ENCODE measurements around the gene TPM1.

The TPM1 gene

GRCh38 chr15:63038926-63039673 lies 3.4 kb upstream of the TPM1 start:
- Histone ChIP-seq H3K36me3 (ENCODE audit: control insufficient read depth, insufficient read depth, low read length) (no peaks in the 10 kb centered on the region), H3K4me3 (ENCODE audit: low read depth, low read length) (no peak overlapping the region), H3K9ac (no peak overlapping the region), H3K27me3 (ENCODE audit: control insufficient read depth, insufficient read depth, low read length) (no peaks in the 10 kb centered on the region), H3K4me2 (ENCODE audit: low read length) (no peak overlapping the region), H2AFZ (no peak overlapping the region), H3K9me3 (ENCODE audit: control insufficient read depth, low read length) (no peaks in the 10 kb centered on the region), H3K79me2 (no peaks in the 10 kb centered on the region), H3K27ac (no peak overlapping the region), H3K4me1 (no peaks in the 10 kb centered on the region)
- no peak for TF ChIP-seq CTCF (IDR thresholded peaks at IDR 0.05)

GRCh38 chr15:63039811-63040210 lies 2.7 kb upstream of the TPM1 start:
- Histone ChIP-seq H3K27ac (no peak overlapping the region), H3K36me3 (ENCODE audit: control insufficient read depth, insufficient read depth, low read length) (no peaks in the 10 kb centered on the region), H2AFZ (no peak overlapping the region), H3K4me2 (ENCODE audit: low read length) (no peak overlapping the region), H3K9me3 (ENCODE audit: control insufficient read depth, low read length) (no peaks in the 10 kb centered on the region), H3K9ac (no peak overlapping the region), H3K4me1 (no peaks in the 10 kb centered on the region), H3K27me3 (ENCODE audit: control insufficient read depth, insufficient read depth, low read length) (no peaks in the 10 kb centered on the region), H3K4me3 (ENCODE audit: low read depth, low read length) (no peak overlapping the region), H3K79me2 (no peaks in the 10 kb centered on the region)
- TF ChIP-seq CTCF (IDR thresholded peaks at IDR 0.05): no peak

GRCh38 chr15:63040509-63040908 lies 2.0 kb upstream of the TPM1 start:
- H3K4me3 ChIP-seq (ENCODE audit: low read depth, low read length): no peak overlapping the region
- no peaks in the 10 kb centered on the region for H3K27me3 ChIP-seq (ENCODE audit: control insufficient read depth, insufficient read depth, low read length)
- no peak overlapping the region for H3K4me2 ChIP-seq (ENCODE audit: low read length)
- no peak overlapping the region for H3K27ac ChIP-seq
- H3K79me2 ChIP-seq: no peaks in the 10 kb centered on the region
- no peak overlapping the region for H2AFZ ChIP-seq
- H3K9ac ChIP-seq: no peak overlapping the region
- H3K36me3 ChIP-seq (ENCODE audit: control insufficient read depth, insufficient read depth, low read length): no peaks in the 10 kb centered on the region
- H3K9me3 ChIP-seq (ENCODE audit: control insufficient read depth, low read length): no peaks in the 10 kb centered on the region
- no peak for TF ChIP-seq CTCF (IDR thresholded peaks at IDR 0.05)
- H3K4me1 ChIP-seq: no peaks in the 10 kb centered on the region

- no peak overlapping the region for H3K27ac ChIP-seq
Measured at GRCh38 chr15:63040954-63041353, 1.6 kb upstream of the TPM1 start.

More at GRCh38 chr15:63040954-63041353, 1.6 kb upstream of the TPM1 start:
- no peak overlapping the region for H3K9ac ChIP-seq
- no peak overlapping the region for H2AFZ ChIP-seq
- H3K4me1 ChIP-seq: no peaks in the 10 kb centered on the region
- no peak overlapping the region for H3K4me2 ChIP-seq (ENCODE audit: low read length)
- H3K36me3 ChIP-seq (ENCODE audit: control insufficient read depth, insufficient read depth, low read length): no peaks in the 10 kb centered on the region
- TF ChIP-seq CTCF (IDR thresholded peaks at IDR 0.05): no peak
- H3K27me3 ChIP-seq (ENCODE audit: control insufficient read depth, insufficient read depth, low read length): no peaks in the 10 kb centered on the region
- no peak overlapping the region for H3K4me3 ChIP-seq (ENCODE audit: low read depth, low read length)
- H3K9me3 ChIP-seq (ENCODE audit: control insufficient read depth, low read length): no peaks in the 10 kb centered on the region
- no peaks in the 10 kb centered on the region for H3K79me2 ChIP-seq
